HL-60 (cell line): ENCODE results near the gene NF1.

Experiments used
- CTCF ChIP-seq: IDR thresholded peaks from one replicate; pipeline ENCODE4 v1.5.1; 2011; ENCODE audit warnings: low read length, control low read depth, inconsistent platforms; ENCODE audit not compliant: insufficient read depth
- GABPA ChIP-seq: IDR thresholded peaks from 2 replicates; pipeline ENCODE4 v1.6.1; 2012; ENCODE audit warnings: low read depth
- POLR2AphosphoS5 ChIP-seq: IDR thresholded peaks from 2 replicates; pipeline ENCODE4 v1.6.1; 2012; ENCODE audit warnings: low read depth
- REST ChIP-seq: IDR thresholded peaks from 2 replicates; pipeline ENCODE4 v1.6.1; 2012; ENCODE audit warnings: low read depth; ENCODE audit not compliant: insufficient replicate concordance
- SPI1 ChIP-seq: IDR thresholded peaks from 2 replicates; pipeline ENCODE4 v1.6.1; 2012; ENCODE audit warnings: low read depth, mild to moderate bottlenecking, borderline replicate concordance

GRCh38 chr17:31293581-31293980, 198.8 kb downstream of the NF1 start:
- TF ChIP-seq CTCF: no peak
- TF ChIP-seq POLR2AphosphoS5: no peak
- TF ChIP-seq GABPA: no peak
- TF ChIP-seq REST: no peak
- TF ChIP-seq SPI1: no peak
